Endothelial cell of umbilical vein (primary cell): ENCODE measurements around the gene RFX2. TPM values are rescaled to one million over a fixed set of nuclear protein-coding genes. Genes with fewer than 3 reads are reported as not detected.
"Not testable (repeated sequence)": the region's sequence is repeated elsewhere in the genome, so short reads cannot be mapped to it uniquely, and the experiment has no call there.

Experiments
- BruUV-seq: library from RNA; stranded (reverse); fragments of 400-500 nt; replicated peaks from 2 replicates; lab custom pipeline; 2021; lab: Mats Ljungman, UMichigan
- CTCF ChIA-PET: fragments of 300-600, 350-600 bp; sonication (Branson Sonifier 250); formaldehyde crosslinking; loops from one replicate; lab custom pipeline; 2021; ENCODE audit warnings: antibody characterized with exemption, inconsistent platforms; lab: Charles Lee
- POLR2A ChIA-PET: fragments of 300-600, 350-600 bp; sonication (Branson Sonifier 250); formaldehyde crosslinking; loops from one replicate; lab custom pipeline; 2021; ENCODE audit warnings: antibody characterized with exemption, inconsistent platforms; lab: Charles Lee
- DNase-seq: peaks from one replicate; pipeline ENCODE4 v3.0.0-alpha.2; 2011; ENCODE audit warnings: low read depth, low spot score
- FAIRE-seq: peaks from 2 replicates; lab custom pipeline; 2011; peaks lifted over from hg19 to GRCh38; lab: Jason Lieb, UNC
- H2AFZ ChIP-seq: 2 replicates; pipeline ENCODE4 v1.6.0; 2012; ENCODE audit warnings: low read depth, low read length, control low read depth, inconsistent platforms
- H3K27ac ChIP-seq: 2 replicates; pipeline ENCODE4 v1.5.1; 2011; ENCODE audit warnings: low read depth, mild to moderate bottlenecking, control low read depth, low read length, moderate library complexity; ENCODE audit not compliant: insufficient read depth
- H3K27me3 ChIP-seq, 2 experiments: 2 replicates each; pipeline versions ENCODE4 v1.6.0 to v1.6.1; 2011; ENCODE audit warnings: low read length in 2 of 2, mixed read lengths in 1 of 2; ENCODE audit not compliant: control insufficient read depth in 2 of 2, insufficient read depth in 2 of 2
- H3K36me3 ChIP-seq, 2 experiments: 2 replicates in 1 of 2; 3 replicates in 1 of 2; pipeline ENCODE4 v1.5.1; 2011; ENCODE audit warnings: low read length in 2 of 2, mild to moderate bottlenecking in 1 of 2, moderate library complexity in 1 of 2; ENCODE audit not compliant: control insufficient read depth in 2 of 2, insufficient read depth in 2 of 2; ENCODE audit errors: extremely low read depth in 1 of 2
- H3K4me1 ChIP-seq: 3 replicates; pipeline ENCODE4 v1.5.1; 2011; ENCODE audit warnings: mild to moderate bottlenecking, low read length; ENCODE audit not compliant: control insufficient read depth, insufficient read depth; ENCODE audit errors: extremely low read depth
- H3K4me2 ChIP-seq: 2 replicates; pipeline ENCODE4 v1.6.1; 2011; ENCODE audit warnings: low read length, control low read depth, mixed read lengths; ENCODE audit not compliant: insufficient read depth
- H3K4me3 ChIP-seq, 3 experiments: fragments of 200-600 bp in 1 of 3; sonication (generic), shearing (Covaris generic) in 1 of 3; replicated peaks in 1 of 3; 2 replicates each; pipeline ENCODE4 v1.5.1; 2011 to 2016; ENCODE audit warnings: control low read depth in 3 of 3, low read length in 3 of 3, mild to moderate bottlenecking in 2 of 3, inconsistent platforms in 1 of 3, low read depth in 1 of 3, moderate library complexity in 1 of 3; ENCODE audit not compliant: insufficient read depth in 1 of 3
- H3K79me2 ChIP-seq: 2 replicates; pipeline ENCODE4 v1.6.0; 2012; ENCODE audit warnings: low read length, inconsistent platforms; ENCODE audit not compliant: control insufficient read depth, insufficient read depth
- H3K9ac ChIP-seq: replicated peaks from 2 replicates; pipeline ENCODE3; 2011; ENCODE audit warnings: low read length, control low read depth; ENCODE audit not compliant: insufficient read depth; ENCODE audit errors: extremely low read depth
- H3K9me1 ChIP-seq: replicated peaks from 3 replicates; pipeline ENCODE4 v1.6.0; 2011; ENCODE audit warnings: mild to moderate bottlenecking, low read length; ENCODE audit not compliant: control insufficient read depth, insufficient read depth; ENCODE audit errors: extremely low read depth
- H3K9me3 ChIP-seq: replicated peaks from 2 replicates; pipeline ENCODE4 v1.5.1; 2012; ENCODE audit warnings: low read length, inconsistent platforms; ENCODE audit not compliant: control insufficient read depth, insufficient read depth
- H4K20me1 ChIP-seq: replicated peaks from 2 replicates; pipeline ENCODE3; 2011; ENCODE audit warnings: mild to moderate bottlenecking, low read length; ENCODE audit not compliant: control insufficient read depth, insufficient read depth; ENCODE audit errors: extremely low read depth
- POLR2A ChIP-seq: IDR thresholded peaks from 2 replicates; pipeline ENCODE4 v1.6.1; 2012; ENCODE audit warnings: low read depth, mild to moderate bottlenecking, control low read depth, low read length
- POLR2AphosphoS5 ChIP-seq: IDR thresholded peaks from 2 replicates; pipeline ENCODE4 v1.6.1; 2012; ENCODE audit warnings: low read depth, mild to moderate bottlenecking, control low read depth, low read length, moderate library complexity; ENCODE audit not compliant: insufficient read depth
- dilution Hi-C: fragments of 300-500 bp; cut with MboI; formaldehyde crosslinking; loops from one replicate; pipeline ENCODE4 v1.15.0; 2019; ENCODE audit warnings: low sequenced_read_pairs; ENCODE audit not compliant: extremely low pct_ligation_motif_present
- intact Hi-C: fragments of 100-400 bp; cut with micrococcal nuclease; formaldehyde crosslinking; loops from one replicate; pipeline ENCODE4 v1.10.0; 2022
- polyA plus RNA-seq, 4 experiments: library from polyadenylated mRNA; depleted of rRNA in 3 of 4; stranded (reverse) in 3 of 4; unstranded in 1 of 4; fragments of >200 nt; gene quantifications; 2 replicates each; pipeline versions ENCODE4 v1.2.1 to v1.2.3, GENCODE V29; 2011 to 2012; ENCODE audit warnings: missing spikeins in 1 of 4
- total RNA-seq: library from RNA; stranded (reverse); gene quantifications from 2 replicates; pipeline ENCODE4 v1.2.3, GENCODE V29; 2021

The RFX2 gene
- total and polyA plus RNA-seq, 2 donors (not counting 3 experiments of a cell fraction or from before 2014, with no cell fraction given) = 16.1 to 19.0 TPM

GRCh38 chr19:6108721-6109633 is 1.3 kb downstream of the RFX2 start:
- ChIA-PET CTCF (interaction anchor here (1.2 to 1.8 kb wide), 4 partner anchors 9 to 61 kb away, joined by 4 to 10 read pairs (median 6); no protein-coding TSS in a partner anchor), POLR2A (interaction anchor here (1.3 kb wide), 1 partner anchor 44 kb away, joined by 4 read pairs; no protein-coding TSS in a partner anchor)

DNA sequence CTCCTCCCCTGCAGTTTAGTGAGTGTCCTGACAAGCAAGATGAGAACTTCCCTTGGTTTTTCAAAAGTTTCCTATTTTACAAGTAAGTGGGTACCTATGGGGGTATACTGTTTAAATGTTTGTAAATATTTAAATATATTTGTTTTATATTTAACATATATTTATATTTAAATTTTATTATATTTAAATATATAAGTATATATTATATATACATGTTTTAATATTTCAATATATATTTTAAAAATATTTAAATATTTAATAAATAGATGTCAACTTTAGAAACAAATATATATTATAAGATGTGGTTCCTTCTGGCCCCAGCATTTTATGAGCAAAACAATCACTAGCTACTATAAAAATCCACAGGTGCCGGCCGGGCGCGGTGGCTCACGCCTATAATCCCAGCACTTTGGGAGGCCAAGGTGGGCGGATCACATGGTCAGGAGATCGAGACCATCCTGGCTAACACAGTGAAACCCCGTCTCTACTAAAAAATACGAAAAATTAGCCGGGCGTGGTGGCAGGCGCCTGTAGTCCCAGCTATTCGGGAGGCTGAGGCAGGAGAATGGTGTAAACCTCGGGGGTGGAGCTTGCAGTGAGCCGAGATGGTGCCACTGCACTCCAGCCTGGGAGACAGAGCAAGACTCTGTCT is 3.5 kb downstream of the RFX2 start:
- H3K36me3 ChIP-seq, DNase-seq, POLR2A ChIA-PET, BruUV-seq, H3K4me2 ChIP-seq, FAIRE-seq, H2AFZ ChIP-seq, H3K27ac ChIP-seq, dilution Hi-C loops, H3K9me3 ChIP-seq, H3K9me1 ChIP-seq, H3K9ac ChIP-seq, intact Hi-C loops, H3K4me3 ChIP-seq, H4K20me1 ChIP-seq, H3K27me3 ChIP-seq: not testable (repeated sequence)
- H3K79me2 ChIP-seq = peaks cover 39% of the 10 kb centered on the region
- H3K4me1 ChIP-seq = peaks cover 37% of the 10 kb centered on the region
- CTCF ChIA-PET = interaction anchor here (1.7 to 3.2 kb wide), 2 partner anchors 15 to 44 kb away, joined by 5 to 13 read pairs; no protein-coding TSS in a partner anchor

More at GRCh38 chr19:6108721-6109633, 1.3 kb downstream of the RFX2 start:
- no peaks in the 10 kb centered on the region for H4K20me1 ChIP-seq
- peak overlapping the region; percentile 39 for H2AFZ ChIP-seq
- no peaks in the 10 kb centered on the region for H3K9me3 ChIP-seq
- peak overlapping the region; percentile 78 to 96 (median 80) for H3K4me3 ChIP-seq
- peak overlapping the region; percentile 86 for H3K27ac ChIP-seq
- DNase-seq = peak; percentile 72
- TF ChIP-seq POLR2AphosphoS5 = peak; percentile 44
- no peak for TF ChIP-seq POLR2A
- intact Hi-C loops = loop anchor here (1.0 kb wide), 1 partner anchor 9 kb away; no protein-coding TSS in a partner anchor
- dilution Hi-C loops = no loop called here
- H3K9me1 ChIP-seq = no peaks in the 10 kb centered on the region
- H3K36me3 ChIP-seq = no peaks in the 10 kb centered on the region
- peak overlapping the region; percentile 97 for H3K9ac ChIP-seq
- no TSS peak for BruUV-seq
- no peaks in the 10 kb centered on the region for H3K27me3 ChIP-seq
- H3K4me2 ChIP-seq = peak overlapping the region; percentile 94
- peaks cover 15% of the 10 kb centered on the region for H3K4me1 ChIP-seq
- FAIRE-seq = peak; percentile 69
- peaks cover 28% of the 10 kb centered on the region for H3K79me2 ChIP-seq
